Spleen (tissue), 11 donors: ENCODE measurements around the gene CD58. TPM values are rescaled to one million over a fixed set of nuclear protein-coding genes. Genes with fewer than 3 reads are reported as not detected.

Source experiments
- DNase-seq: peaks from one replicate; pipeline ENCODE4 v3.0.0-alpha.2; 2020
- H3K27ac ChIP-seq, 8 donors: fragments of 200-600 bp; sonication (generic) in 7 of 8; 1 replicate in 4 of 8; 2 replicates in 4 of 8; pipeline versions ENCODE4 v1.5.0 to v1.8.0; 2016 to 2021; ENCODE audit warnings: inconsistent platforms in 4 of 8, mild to moderate bottlenecking in 4 of 8, moderate library complexity in 1 of 8
- H3K27me3 ChIP-seq, 7 donors: fragments of 200-600 bp; sonication (generic) in 6 of 7; replicated peaks in 1 of 7; 1 replicate in 4 of 7; 2 replicates in 3 of 7; pipeline versions ENCODE4 v1.5.0 to v1.8.0; 2016 to 2021; ENCODE audit warnings: inconsistent platforms in 3 of 7, mild to moderate bottlenecking in 1 of 7
- H3K36me3 ChIP-seq, 6 donors: fragments of 200-600 bp; sonication (generic) in 5 of 6; 1 replicate in 4 of 6; 2 replicates in 2 of 6; pipeline versions ENCODE4 v1.5.0 to v1.8.0; 2016 to 2021; ENCODE audit warnings: inconsistent platforms in 2 of 6
- H3K4me1 ChIP-seq, 6 donors: fragments of 200-600 bp; sonication (generic) in 5 of 6; 1 replicate in 3 of 6; 2 replicates in 3 of 6; pipeline versions ENCODE4 v1.5.0 to v1.8.0; 2016 to 2021; ENCODE audit warnings: inconsistent platforms in 3 of 6
- H3K4me3 ChIP-seq, 8 donors: fragments of 200-600 bp; sonication (generic) in 7 of 8; 1 replicate in 4 of 8; 2 replicates in 4 of 8; pipeline versions ENCODE4 v1.5.0 to v1.8.0; 2016 to 2021; ENCODE audit warnings: inconsistent platforms in 4 of 8, mild to moderate bottlenecking in 4 of 8, moderate library complexity in 2 of 8
- H3K9me3 ChIP-seq, 8 donors: fragments of 200-600 bp; sonication (generic) in 7 of 8; 1 replicate in 4 of 8; 2 replicates in 4 of 8; pipeline versions ENCODE4 v1.5.0 to v1.8.0; 2016 to 2021; ENCODE audit warnings: inconsistent platforms in 4 of 8
- CTCF ChIP-seq, 11 experiments: fragments of 200-600 bp in 7 of 11; fragments of 450-650 bp in 4 of 11; sonication (generic) in 4 of 11; IDR thresholded peaks in 8 of 11; conservative IDR thresholded peaks in 3 of 11; 1 replicate in 7 of 11; 2 replicates in 4 of 11; pipeline versions ENCODE4 v1.4.0 to v1.8.0; 2016 to 2021; ENCODE audit warnings: antibody characterized with exemption in 11 of 11, inconsistent platforms in 4 of 11, mild to moderate bottlenecking in 1 of 11
- POLR2A ChIP-seq, 3 donors: fragments of 450-650 bp; IDR thresholded peaks; one replicate each; pipeline ENCODE4 v1.5.1; 2017; ENCODE audit warnings: antibody characterized with exemption in 3 of 3, mild to moderate bottlenecking in 1 of 3
- POLR2AphosphoS5 ChIP-seq, 3 donors: sonication (generic); formaldehyde crosslinking; IDR thresholded peaks; one replicate each; pipeline ENCODE4 v1.5.1; 2017; ENCODE audit warnings: antibody characterized with exemption in 3 of 3
- WGBS, 5 donors: extraction: QIAGEN DNeasy Blood & Tissue Kit in 3 of 5; methylation state at CpG; one replicate each; pipeline versions ENCODE4 v1.1.5 to v1.1.7; 2013 to 2018; 5-methylcytosine and 5-hydroxymethylcytosine counted together
- intact Hi-C: fragments of 100-400 bp; cut with DNase I; formaldehyde crosslinking; loops from one replicate; pipeline ENCODE4 v1.15.0; 2023; ENCODE audit warnings: low total_unique reads
- polyA plus RNA-seq, 3 donors: library from polyadenylated mRNA; stranded (reverse); fragments of 200-250 nt; gene quantifications; one replicate each; pipeline ENCODE4 v1.2.1, GENCODE V29; 2013
- total RNA-seq, 7 donors: library from RNA; depleted of rRNA in 3 of 7; stranded (reverse); fragments of >200 nt in 3 of 7; fragmentation: NEBNext Ultra II Directional in 4 of 7; extraction: Animal tissue kit (Norgen Biotek cat#: 25700) in 4 of 7; gene quantifications; one replicate each; pipeline versions ENCODE4 v1.1.0 to v1.2.1, GENCODE V29; 2016 to 2021
- donor health status: healthy with polysubstance abuse.
- donor health status: DM: no; HTN: no; CAD: no; lungs with moderate emphysema.
- donor health status: DM: no; HTN: no; CAD: no.
- donor health status: Bipolar disorder and iron deficiency.
- donor health status: healthy.
- donor health status: DM: no; HTN: no; CAD: no.
- donor health status: DM: yes; HTN: yes; CAD: no.

CD58 gene
- total and polyA plus RNA-seq, 10 donors, result 9.7 to 52.1 (median 30.0) TPM

DNA sequence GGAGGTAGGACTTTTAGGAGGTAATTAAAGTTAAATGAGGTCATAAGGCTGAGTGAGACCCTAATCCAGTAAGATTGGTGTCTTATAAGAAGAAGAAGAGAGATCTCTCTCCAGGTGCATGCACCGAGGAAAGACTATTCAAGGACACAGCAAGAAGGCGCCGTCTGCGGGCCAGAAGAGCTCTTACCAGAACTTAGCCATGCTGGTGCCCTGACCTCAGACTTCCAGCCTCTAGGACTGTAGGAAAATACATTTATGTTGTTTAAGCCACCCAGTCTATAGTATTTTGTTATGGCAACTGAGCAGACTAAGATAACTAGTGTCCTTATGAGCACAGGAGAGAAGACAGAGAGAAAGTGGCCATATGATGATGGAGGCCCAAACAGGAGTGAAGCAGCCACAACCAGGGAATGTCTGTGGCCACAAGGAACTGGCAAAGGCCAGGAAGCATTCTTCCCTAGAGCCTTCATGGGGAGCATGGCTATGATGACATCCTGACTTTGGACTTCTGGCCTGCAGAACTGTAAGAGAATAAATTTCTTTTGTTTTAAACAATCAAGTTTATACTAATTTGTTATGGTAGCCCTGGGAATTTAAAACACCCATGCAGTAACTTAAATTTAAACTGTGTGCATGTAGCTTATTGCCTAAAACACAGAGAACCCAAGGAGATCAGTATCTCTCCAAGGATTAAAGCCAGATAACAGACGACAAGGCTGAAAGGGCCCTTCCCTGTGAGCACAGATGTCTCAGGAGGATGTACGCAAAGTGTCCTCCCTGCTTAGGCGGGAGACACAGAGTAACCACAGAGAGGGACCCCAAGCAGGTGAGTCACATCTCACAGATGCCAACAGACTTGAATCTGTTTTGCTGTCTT is 9.9 kb upstream of the CD58 start:
- Histone ChIP-seq H3K9me3 (no peaks in the 10 kb centered on the region), H3K36me3 (no peaks in the 10 kb centered on the region), H3K27ac (no peak overlapping the region), H3K27me3 (no peaks in the 10 kb centered on the region), H3K4me1 (peaks cover 0 to 9% (median 0%) of the 10 kb centered on the region in 6 donors), H3K4me3 (no peak overlapping the region)
- intact Hi-C loops, result no loop called here
- no peak for DNase-seq
- TF ChIP-seq POLR2AphosphoS5 (IDR thresholded peaks at IDR 0.05) (no peak), CTCF (IDR thresholded peaks at IDR 0.05 in 8 of 11, conservative IDR thresholded peaks at IDR 0.05 in 3 of 11) (no peak), POLR2A (IDR thresholded peaks at IDR 0.05) (no peak)
- 90 to 96% (median 93%) methylated on average over 7 of the region's 7 CpGs for WGBS, 5 donors

DNA sequence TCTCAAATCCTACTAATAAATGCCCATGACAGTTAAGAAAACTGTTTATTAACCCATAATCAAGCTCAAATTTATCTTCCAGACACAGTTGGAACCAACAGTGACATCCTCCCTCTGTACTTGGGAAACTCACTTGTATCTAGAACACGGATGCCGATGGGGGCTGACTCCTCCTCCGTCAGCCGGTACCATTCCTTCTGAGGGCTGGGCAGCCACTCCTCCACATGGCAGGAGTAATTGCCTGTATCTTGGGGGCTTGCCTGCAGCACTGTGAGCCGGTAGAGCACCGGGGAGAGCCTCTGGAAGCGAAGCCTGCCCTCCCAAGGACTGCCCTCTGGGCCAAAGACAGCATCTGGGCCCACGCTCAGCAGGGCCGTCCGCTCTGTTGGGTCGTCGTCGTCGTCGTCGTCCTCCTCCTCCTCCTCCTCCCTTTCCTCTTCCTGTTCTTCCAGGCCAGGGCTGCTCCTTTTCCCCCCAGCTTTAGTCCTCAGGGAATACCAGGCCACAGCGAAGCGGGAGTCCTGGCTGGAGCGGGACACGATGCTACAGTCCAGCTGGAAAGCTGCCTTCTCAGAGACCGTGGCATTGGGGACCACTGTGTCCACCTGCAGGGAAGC is 8.5 kb upstream of the CD58 start:
- 71 to 84% (median 79%) methylated on average over 18 to 21 of the region's 21 CpGs for WGBS, 5 donors
- intact Hi-C loops, result loop anchor here (10.0 kb wide), 1 partner anchor 65 kb away; no protein-coding TSS in a partner anchor
- no peaks in the 10 kb centered on the region for H3K9me3 ChIP-seq

DNA sequence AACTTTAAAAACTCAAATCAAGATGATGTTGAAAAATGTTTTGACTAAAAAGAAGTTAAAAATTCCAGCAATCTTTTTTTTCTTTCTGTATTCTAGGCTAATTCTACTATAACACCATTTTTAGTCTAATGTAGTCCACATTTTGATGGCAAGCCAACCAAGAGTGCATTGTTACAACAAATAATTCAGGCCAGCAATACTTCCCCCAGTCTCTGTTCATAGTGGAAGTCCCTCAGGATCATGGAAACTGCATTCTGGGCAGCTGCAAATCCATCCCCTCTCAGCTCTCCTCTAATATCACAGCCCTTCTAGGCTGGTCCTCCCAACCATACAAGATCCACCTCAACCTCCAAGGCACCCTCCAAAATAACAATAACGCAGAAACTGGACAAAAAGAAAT is 7.8 kb upstream of the CD58 start:
- intact Hi-C loops, result loop anchor here (10.0 kb wide), 1 partner anchor 64 kb away; no protein-coding TSS in a partner anchor
- Histone ChIP-seq H3K36me3 (no peaks in the 10 kb centered on the region), H3K27ac (no peak overlapping the region), H3K4me3 (no peak overlapping the region), H3K27me3 (no peaks in the 10 kb centered on the region), H3K4me1 (peaks cover 0 to 25% (median 12%) of the 10 kb centered on the region in 6 donors), H3K9me3 (no peaks in the 10 kb centered on the region)
- DNase-seq, result no peak
- 90 to 97% (median 92%) methylated on average over 1 of the region's 1 CpG for WGBS, 5 donors
- TF ChIP-seq POLR2A (IDR thresholded peaks at IDR 0.05), result no peak

More for the DNA sequence above, 8.5 kb upstream of the CD58 start:
- Histone ChIP-seq H3K27ac (no peak overlapping the region), H3K4me1 (peaks cover 0 to 18% (median 5%) of the 10 kb centered on the region in 6 donors), H3K36me3 (no peaks in the 10 kb centered on the region), H3K27me3 (no peaks in the 10 kb centered on the region), H3K4me3 (no peak overlapping the region)
- no peak for DNase-seq
- TF ChIP-seq CTCF (IDR thresholded peaks at IDR 0.05 in 8 of 11, conservative IDR thresholded peaks at IDR 0.05 in 3 of 11) (no peak), POLR2A (IDR thresholded peaks at IDR 0.05) (no peak), POLR2AphosphoS5 (IDR thresholded peaks at IDR 0.05) (no peak)

GRCh38 chr1:116577759-116578314 is 7.0 kb upstream of the CD58 start:
- peaks cover 0 to 33% (median 18%) of the 10 kb centered on the region in 6 donors for H3K4me1 ChIP-seq
- H3K27me3 ChIP-seq, result no peaks in the 10 kb centered on the region
- no peak for TF ChIP-seq POLR2A (IDR thresholded peaks at IDR 0.05)
- no peak for TF ChIP-seq CTCF (IDR thresholded peaks at IDR 0.05 in 8 of 11, conservative IDR thresholded peaks at IDR 0.05 in 3 of 11)
- TF ChIP-seq POLR2AphosphoS5 (IDR thresholded peaks at IDR 0.05), result no peak
- DNase-seq, result no peak
- no peak overlapping the region for H3K27ac ChIP-seq
- no peak overlapping the region for H3K4me3 ChIP-seq
- no peaks in the 10 kb centered on the region for H3K36me3 ChIP-seq
- H3K9me3 ChIP-seq, result no peaks in the 10 kb centered on the region
- WGBS, 5 donors, result 60 to 78% (median 74%) methylated on average over 5 of the region's 5 CpGs
- intact Hi-C loops, result loop anchor here (10.0 kb wide), 1 partner anchor 63 kb away; no protein-coding TSS in a partner anchor
